ENCODE data around the gene MGMT.

DNA sequence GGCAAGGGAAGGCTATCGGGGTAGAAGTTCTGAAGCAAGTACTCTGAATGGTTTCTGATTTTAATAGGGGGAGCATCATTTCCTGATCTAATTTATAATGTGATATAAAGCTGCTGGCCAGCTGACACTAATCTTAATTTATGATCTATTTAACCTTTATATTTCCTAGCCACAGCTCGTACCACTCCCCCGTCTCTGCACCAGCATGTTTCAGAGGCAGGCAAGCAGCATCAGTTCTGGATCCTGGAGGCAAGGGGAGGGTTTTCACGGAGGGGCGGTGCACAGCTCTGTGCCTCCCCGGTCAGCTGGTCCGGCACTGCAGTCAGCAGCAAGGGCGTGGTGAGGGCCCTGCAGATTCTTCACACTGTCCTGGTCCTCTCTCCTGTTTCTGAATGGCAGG, 30.0 kb downstream of the MGMT start:
- TF ChIP-seq, protein P1, sequence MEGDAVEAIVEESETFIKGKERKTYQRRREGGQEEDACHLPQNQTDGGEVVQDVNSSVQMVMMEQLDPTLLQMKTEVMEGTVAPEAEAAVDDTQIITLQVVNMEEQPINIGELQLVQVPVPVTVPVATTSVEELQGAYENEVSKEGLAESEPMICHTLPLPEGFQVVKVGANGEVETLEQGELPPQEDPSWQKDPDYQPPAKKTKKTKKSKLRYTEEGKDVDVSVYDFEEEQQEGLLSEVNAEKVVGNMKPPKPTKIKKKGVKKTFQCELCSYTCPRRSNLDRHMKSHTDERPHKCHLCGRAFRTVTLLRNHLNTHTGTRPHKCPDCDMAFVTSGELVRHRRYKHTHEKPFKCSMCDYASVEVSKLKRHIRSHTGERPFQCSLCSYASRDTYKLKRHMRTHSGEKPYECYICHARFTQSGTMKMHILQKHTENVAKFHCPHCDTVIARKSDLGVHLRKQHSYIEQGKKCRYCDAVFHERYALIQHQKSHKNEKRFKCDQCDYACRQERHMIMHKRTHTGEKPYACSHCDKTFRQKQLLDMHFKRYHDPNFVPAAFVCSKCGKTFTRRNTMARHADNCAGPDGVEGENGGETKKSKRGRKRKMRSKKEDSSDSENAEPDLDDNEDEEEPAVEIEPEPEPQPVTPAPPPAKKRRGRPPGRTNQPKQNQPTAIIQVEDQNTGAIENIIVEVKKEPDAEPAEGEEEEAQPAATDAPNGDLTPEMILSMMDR (conservative IDR thresholded peaks at IDR 0.05 in 1 of 2, IDR thresholded peaks at IDR 0.05 in 1 of 2; ENCODE audit: extremely low read depth in 1 of 2, insufficient read depth in 1 of 2, low read depth in 1 of 2, low read length in 2 of 2) = no peak
- no peak for TF ChIP-seq EZH2 (IDR thresholded peaks at IDR 0.05; ENCODE audit: borderline replicate concordance, low read length)
